ENCODE data around the gene HRH3.

Gene HRH3

GRCh38 chr20:62177307-62177706 is 42.8 kb downstream of the HRH3 start:
- no peak for DNase-seq (ENCODE audit: low read depth in 2 of 2)

GRCh38 chr20:62176866-62177265 is 43.2 kb downstream of the HRH3 start:
- no peak for DNase-seq (ENCODE audit: low read depth in 2 of 2)

GRCh38 chr20:62175711-62176110 is 44.4 kb downstream of the HRH3 start:
- DNase-seq (ENCODE audit: low read depth in 2 of 2) = no peak

- no peak for DNase-seq (ENCODE audit: low read depth in 2 of 2)
Measured at GRCh38 chr20:62174870-62175624, 45.0 kb downstream of the HRH3 start.

- no peak for DNase-seq (ENCODE audit: low read depth in 2 of 2)
Measured at GRCh38 chr20:62174021-62174804, 45.9 kb downstream of the HRH3 start.

GRCh38 chr20:62172666-62173065 is 47.4 kb downstream of the HRH3 start:
- no peak for DNase-seq (ENCODE audit: low read depth in 2 of 2)

GRCh38 chr20:62171245-62171644 is 48.8 kb downstream of the HRH3 start:
- DNase-seq (ENCODE audit: low read depth in 2 of 2) = no peak

GRCh38 chr20:62170536-62170935 is 49.5 kb downstream of the HRH3 start:
- DNase-seq (ENCODE audit: low read depth in 2 of 2) = no peak

GRCh38 chr20:62168890-62169435 is 51.1 kb downstream of the HRH3 start:
- no peak for DNase-seq (ENCODE audit: low read depth in 2 of 2)

GRCh38 chr20:62168061-62168460 is 52.0 kb downstream of the HRH3 start:
- DNase-seq (ENCODE audit: low read depth in 2 of 2) = no peak

- no peak for DNase-seq (ENCODE audit: low read depth in 2 of 2)
Measured at GRCh38 chr20:62167474-62167873, 52.6 kb downstream of the HRH3 start.

GRCh38 chr20:62165762-62166399 is 54.2 kb downstream of the HRH3 start:
- DNase-seq (ENCODE audit: low read depth in 2 of 2) = no peak
